ENCODE data around the gene HS6ST1. TPM values are rescaled to one million over a fixed set of nuclear protein-coding genes. Genes with fewer than 3 reads are reported as not detected.

The HS6ST1 gene
- total RNA-seq, 1 experiment from 2014 or later, result 102 TPM

DNA sequence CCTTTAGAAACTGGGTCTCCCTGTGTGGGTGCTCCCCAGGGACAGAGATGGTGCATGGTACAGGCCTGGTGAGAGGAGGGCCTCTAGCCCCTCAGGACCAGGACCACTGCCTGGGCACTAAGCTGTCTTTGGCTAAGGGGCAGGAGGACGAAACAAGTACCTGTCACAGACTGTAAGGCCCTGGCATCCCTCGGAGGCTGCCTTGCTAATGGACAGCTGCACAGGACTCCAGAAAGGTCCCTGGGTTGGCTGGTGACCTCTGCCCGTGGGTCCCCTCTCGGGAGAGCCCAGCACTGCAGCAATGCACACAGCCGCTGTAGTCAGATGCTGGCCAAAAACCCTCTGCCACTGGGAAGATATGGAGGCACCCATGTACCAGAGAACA, 14.3 kb downstream of the HS6ST1 start:
- H3K36me3 ChIP-seq (replicated peaks; ENCODE audit: control insufficient read depth, insufficient read depth, low read length), result no peaks in the 10 kb centered on the region; the same call in 1 of the 2 replicates
- no peaks in the 10 kb centered on the region for H3K27me3 ChIP-seq (ENCODE audit: control insufficient read depth, insufficient read depth, low read length)
- no peak overlapping the region for H3K4me3 ChIP-seq (ENCODE audit: insufficient read depth, low read depth, low read length)
- no peak for DNase-seq

DNA sequence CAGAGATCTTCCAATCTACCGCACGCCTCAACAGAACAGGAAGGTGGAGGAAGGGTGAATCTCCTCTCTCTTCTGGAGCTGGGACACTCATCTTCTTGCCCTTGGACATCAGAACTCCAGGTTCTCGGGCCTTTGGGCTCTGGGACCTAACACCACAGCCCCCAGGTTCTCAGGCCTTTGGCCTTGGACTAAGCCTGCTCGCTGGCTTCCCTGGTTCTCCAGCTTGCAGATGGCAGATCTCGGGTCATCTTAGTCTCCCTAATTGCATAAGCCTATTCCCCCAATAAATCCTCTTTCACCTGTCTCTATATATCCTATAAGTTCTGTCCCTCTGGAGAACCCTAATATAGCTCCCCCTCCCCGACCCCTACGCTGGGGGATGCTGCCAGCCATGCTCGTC, 14.8 kb downstream of the HS6ST1 start:
- DNase-seq, result no peak
- H3K4me3 ChIP-seq (ENCODE audit: insufficient read depth, low read depth, low read length), result no peak overlapping the region
- H3K36me3 ChIP-seq (replicated peaks; ENCODE audit: control insufficient read depth, insufficient read depth, low read length), result no peaks in the 10 kb centered on the region; the same call in 1 of the 2 replicates
- no peaks in the 10 kb centered on the region for H3K27me3 ChIP-seq (ENCODE audit: control insufficient read depth, insufficient read depth, low read length)

DNA sequence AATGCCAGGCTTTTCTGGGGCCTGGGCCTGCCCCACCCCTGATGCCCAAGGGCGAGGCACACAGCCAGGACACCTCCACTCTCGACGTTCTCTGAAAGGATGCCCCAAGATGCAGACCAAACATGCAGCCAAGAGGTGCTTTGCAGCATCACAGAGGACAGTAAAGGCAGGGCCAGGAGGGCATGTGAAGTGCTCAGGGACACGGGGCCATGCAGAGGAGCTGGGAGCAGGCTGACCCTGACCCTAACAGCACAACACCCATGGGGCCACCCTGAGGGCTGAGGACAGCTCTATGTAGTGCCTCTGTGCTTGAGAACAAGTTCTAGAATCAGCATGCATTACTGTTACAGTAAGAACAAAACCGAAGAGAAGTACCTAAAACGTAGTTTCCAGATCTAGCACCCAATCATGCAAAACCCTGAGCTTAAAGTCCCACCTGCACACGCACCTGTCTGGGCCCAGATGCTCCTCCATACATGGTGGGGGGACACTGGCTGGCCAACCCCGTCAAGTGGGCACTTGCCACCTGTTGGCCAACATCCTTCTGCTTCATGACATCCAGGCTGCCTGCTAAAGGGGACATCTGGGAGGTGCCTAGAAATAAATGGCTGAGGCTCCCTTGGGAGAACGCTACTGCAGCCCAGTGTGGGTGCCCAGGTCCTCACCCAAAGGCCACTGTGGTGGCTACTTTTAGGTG, 15.4 kb downstream of the HS6ST1 start:
- DNase-seq, result no peak
- Histone ChIP-seq H3K4me3 (ENCODE audit: insufficient read depth, low read depth, low read length) (no peak overlapping the region), H3K36me3 (replicated peaks; ENCODE audit: control insufficient read depth, insufficient read depth, low read length) (no peaks in the 10 kb centered on the region; the same call in 1 of the 2 replicates), H3K27me3 (ENCODE audit: control insufficient read depth, insufficient read depth, low read length) (no peaks in the 10 kb centered on the region)

DNA sequence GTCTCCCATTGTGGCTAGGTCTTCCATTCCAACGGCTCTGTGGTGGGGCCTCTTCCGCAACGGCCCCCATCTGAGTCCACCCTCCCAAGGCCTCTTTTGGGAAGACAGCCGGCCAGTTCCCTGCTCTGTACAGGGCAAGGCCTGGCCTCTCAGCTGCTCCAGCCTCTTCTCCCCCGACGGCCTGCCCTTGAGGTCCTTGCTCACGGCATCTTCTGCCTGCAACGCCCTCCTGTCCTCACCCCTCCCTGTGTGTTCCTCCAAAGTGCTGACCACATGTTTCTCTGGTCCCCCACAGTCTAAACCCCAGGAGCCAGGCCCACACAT, 16.0 kb downstream of the HS6ST1 start:
- H3K36me3 ChIP-seq (replicated peaks; ENCODE audit: control insufficient read depth, insufficient read depth, low read length), result no peaks in the 10 kb centered on the region; the same call in 1 of the 2 replicates
- no peak for DNase-seq

DNA sequence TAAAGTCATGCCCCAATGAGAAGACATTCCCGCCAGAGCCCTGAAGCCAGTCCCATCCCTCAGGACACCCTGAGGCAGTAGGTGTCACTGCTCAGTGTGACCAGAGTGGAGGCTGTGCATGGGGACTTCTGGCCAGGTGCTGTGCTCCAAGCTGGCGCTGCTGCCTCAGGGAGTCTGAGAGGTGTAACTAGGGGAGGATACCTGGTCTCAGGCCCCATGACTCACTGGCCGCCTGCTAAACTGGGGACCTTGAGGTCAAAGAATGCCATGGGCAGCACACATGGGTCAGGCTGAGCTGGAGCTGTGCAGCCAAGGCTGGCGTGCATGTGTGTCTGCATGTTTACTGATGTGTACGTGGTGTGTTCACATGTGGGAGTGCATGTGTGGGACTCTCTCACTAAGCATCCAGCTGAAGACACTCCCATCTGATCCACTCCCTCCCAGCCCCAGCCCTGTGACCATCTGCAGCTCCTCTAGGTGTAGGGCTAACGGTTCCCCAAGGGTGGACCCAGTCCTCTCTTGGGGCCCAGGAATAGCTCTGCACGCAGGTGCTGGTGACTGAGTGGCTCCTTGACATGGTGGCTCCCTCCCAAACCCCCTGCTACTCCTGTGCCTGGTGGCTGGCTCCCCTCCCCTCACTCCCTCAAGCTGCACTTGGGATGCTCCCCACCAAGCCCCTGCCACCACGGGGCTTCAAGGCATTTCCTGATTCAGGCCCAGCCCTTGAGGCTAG, 16.5 kb downstream of the HS6ST1 start:
- Histone ChIP-seq H3K36me3 (replicated peaks; ENCODE audit: control insufficient read depth, insufficient read depth, low read length) (no peaks in the 10 kb centered on the region; the same call in 1 of the 2 replicates), H3K4me3 (ENCODE audit: insufficient read depth, low read depth, low read length) (no peak overlapping the region), H3K27me3 (ENCODE audit: control insufficient read depth, insufficient read depth, low read length) (no peaks in the 10 kb centered on the region)
- DNase-seq, result no peak

More for the DNA sequence above, 16.0 kb downstream of the HS6ST1 start:
- no peak overlapping the region for H3K4me3 ChIP-seq (ENCODE audit: insufficient read depth, low read depth, low read length)
- H3K27me3 ChIP-seq (ENCODE audit: control insufficient read depth, insufficient read depth, low read length), result no peaks in the 10 kb centered on the region

DNA sequence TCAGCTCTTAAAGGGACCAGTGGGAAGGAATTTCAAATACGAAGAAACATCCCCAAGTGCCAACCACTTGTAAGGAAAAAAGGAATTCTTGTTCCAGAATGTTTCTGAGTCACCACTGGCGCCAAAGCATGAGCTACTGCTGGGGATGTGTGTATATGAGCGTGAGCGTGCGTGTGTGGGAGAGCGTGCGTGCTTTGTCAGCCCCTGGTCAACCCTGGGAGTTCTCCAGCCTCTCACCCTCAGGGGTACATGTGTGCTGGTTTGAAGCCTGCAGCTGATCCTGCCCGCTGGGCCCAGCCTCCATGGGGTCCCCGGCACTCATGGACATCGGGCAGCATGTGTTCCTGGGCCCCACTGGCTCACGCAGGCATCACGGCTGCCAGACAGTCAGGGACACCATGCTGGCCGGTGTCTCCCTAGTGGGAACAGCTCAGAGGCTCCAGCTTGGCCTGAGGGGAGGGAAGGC, 17.1 kb downstream of the HS6ST1 start:
- DNase-seq, result no peak
- H3K36me3 ChIP-seq (replicated peaks; ENCODE audit: control insufficient read depth, insufficient read depth, low read length), result no peaks in the 10 kb centered on the region; the same call in 1 of the 2 replicates
- no peak overlapping the region for H3K4me3 ChIP-seq (ENCODE audit: insufficient read depth, low read depth, low read length)
- no peaks in the 10 kb centered on the region for H3K27me3 ChIP-seq (ENCODE audit: control insufficient read depth, insufficient read depth, low read length)

DNA sequence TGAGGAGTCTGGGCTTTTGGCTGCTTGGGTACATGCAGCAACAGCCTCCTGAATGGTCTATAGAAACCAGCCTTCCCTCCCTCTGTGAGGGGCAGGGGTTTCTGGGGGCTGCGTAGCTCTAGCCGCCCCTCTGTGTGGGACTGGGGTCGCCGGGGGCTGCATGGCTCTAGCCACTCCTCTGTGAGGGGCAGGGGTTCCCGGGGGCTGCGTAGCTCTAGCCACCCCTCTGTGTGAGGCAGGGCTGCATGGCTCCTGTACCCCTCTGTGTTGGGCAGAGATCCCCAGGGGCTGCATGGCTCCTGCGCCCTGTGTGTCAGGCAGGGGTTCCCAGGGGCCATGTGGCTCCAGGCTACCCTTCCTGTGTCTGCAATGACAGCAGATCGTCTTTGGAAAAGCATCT, 17.6 kb downstream of the HS6ST1 start:
- Histone ChIP-seq H3K4me3 (ENCODE audit: insufficient read depth, low read depth, low read length) (no peak overlapping the region), H3K36me3 (replicated peaks; ENCODE audit: control insufficient read depth, insufficient read depth, low read length) (no peaks in the 10 kb centered on the region; the same call in 1 of the 2 replicates), H3K27me3 (ENCODE audit: control insufficient read depth, insufficient read depth, low read length) (no peaks in the 10 kb centered on the region)
- no peak for DNase-seq

DNA sequence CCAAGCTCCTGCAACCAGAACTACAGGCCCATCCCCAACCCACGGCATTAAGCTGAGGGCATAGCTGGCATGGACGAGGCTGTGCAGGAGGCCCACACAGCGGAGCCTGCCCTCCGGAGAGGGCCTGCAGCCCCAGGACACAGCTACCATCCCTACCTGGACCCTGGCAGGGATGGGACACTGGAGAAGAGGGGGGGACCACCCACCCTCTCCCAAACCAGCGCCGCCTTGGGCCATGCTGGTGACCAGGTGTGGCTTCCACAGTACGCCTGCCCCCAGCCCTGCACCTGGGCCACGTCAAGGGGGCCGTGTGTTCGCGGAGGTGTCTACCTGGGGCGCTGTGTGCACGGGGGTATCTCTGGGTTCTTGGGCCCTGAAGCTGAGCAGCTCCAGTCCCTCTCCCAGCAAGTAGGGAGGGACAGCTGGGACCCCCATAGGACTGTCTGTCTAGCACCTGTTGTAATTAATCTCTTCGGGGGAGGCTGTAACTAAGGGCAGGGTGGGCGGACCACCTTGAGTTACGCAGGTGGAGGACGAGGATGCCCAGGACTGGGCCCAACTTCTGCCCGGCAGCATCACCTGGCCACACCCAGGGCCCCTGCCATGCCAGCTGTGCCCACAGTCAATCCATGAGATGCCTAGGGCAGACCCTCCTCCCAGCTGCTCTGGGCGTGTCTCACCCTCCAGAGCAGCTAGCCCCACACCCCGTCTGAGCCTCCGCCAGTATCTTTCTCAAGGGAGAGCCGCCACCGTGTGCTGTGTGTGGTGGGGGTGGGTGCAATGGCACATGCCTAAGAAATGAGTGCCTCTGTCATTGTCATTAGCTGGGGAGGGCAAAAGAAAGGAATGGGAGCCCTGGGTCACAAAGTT, 18.3 kb downstream of the HS6ST1 start:
- no peak for DNase-seq

DNA sequence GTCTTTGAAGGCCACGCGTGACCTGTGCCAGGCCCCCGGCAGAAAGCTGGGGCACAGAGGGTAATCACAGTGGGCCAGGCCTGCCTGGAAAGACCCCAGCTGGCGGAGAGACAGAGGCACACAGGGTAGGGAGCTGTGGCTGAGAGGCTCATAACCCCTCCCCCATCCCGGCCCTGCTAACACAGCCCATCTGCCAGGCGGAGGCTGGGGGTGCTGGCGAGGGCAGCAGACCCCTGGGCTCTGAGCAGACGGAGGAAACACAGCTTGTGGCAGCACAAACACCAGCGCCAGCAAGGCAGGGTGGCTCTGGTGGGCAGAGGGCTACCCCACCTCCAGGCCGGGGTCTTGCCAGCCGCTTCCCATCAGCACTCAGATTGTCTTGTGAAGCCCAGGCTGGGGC, 19.0 kb downstream of the HS6ST1 start:
- no peaks in the 10 kb centered on the region; the same call in 1 of the 2 replicates for H3K36me3 ChIP-seq (replicated peaks; ENCODE audit: control insufficient read depth, insufficient read depth, low read length)

More for the DNA sequence above, 18.3 kb downstream of the HS6ST1 start:
- Histone ChIP-seq H3K27me3 (ENCODE audit: control insufficient read depth, insufficient read depth, low read length) (no peaks in the 10 kb centered on the region), H3K4me3 (ENCODE audit: insufficient read depth, low read depth, low read length) (no peak overlapping the region), H3K36me3 (replicated peaks; ENCODE audit: control insufficient read depth, insufficient read depth, low read length) (no peaks in the 10 kb centered on the region; the same call in 1 of the 2 replicates)

DNA sequence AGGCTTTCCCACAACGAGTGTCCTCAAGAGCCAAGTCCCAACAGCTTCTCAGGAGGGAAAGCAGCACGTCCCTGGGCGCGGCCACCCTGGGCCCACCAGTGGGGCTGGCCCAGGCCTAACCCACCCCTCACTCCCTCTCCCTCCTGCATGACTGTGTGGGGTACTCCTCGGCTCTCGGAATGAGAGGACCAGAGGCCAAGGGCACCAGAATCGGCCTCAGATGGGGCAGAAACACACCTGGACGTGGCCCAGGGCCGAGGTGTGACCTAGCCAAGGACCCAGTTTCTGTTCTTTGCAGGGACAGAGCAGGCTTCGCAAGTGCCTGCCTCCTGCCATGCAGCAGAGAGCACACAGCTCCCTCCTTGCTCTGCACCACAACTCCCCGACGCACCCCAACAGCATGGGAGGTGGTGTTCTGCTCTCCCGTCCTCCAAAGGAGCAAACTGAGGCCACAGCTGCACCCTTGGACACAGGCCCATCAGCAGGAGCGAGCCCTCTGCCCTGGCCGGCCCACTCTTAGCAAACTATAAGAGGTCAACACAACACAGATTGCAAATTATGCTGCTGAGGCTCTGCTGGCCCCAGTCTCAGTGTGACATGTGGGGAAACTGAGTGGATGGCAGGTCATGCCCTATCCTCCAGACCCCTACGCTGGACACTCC, 19.7 kb downstream of the HS6ST1 start:
- no peaks in the 10 kb centered on the region; the same call in 1 of the 2 replicates for H3K36me3 ChIP-seq (replicated peaks; ENCODE audit: control insufficient read depth, insufficient read depth, low read length)
- no peaks in the 10 kb centered on the region for H3K27me3 ChIP-seq (ENCODE audit: control insufficient read depth, insufficient read depth, low read length)
- DNase-seq, result no peak
- no peak overlapping the region for H3K4me3 ChIP-seq (ENCODE audit: insufficient read depth, low read depth, low read length)

More for the DNA sequence above, 19.0 kb downstream of the HS6ST1 start:
- no peak for DNase-seq
- Histone ChIP-seq H3K4me3 (ENCODE audit: insufficient read depth, low read depth, low read length) (no peak overlapping the region), H3K27me3 (ENCODE audit: control insufficient read depth, insufficient read depth, low read length) (no peaks in the 10 kb centered on the region)

DNA sequence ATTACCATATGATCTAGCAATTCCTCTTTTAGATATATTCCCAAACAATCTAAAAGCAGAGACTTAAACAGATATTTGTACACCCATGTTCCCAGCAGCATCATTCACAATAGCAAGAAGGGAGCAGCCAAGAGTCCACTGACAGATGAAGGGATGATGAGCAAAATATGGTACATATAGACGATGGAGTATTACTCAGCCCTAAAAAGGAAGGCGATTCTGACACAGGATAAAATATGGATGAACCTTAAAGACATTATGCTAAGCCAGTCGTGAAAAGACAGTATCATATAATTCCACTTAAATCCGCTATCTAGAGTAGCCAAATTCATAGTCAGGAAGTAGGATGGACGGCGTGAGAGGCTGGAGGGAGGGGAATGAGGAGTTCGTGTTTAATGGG, 20.4 kb downstream of the HS6ST1 start:
- Histone ChIP-seq H3K27me3 (ENCODE audit: control insufficient read depth, insufficient read depth, low read length) (no peaks in the 10 kb centered on the region), H3K36me3 (replicated peaks; ENCODE audit: control insufficient read depth, insufficient read depth, low read length) (no peaks in the 10 kb centered on the region; the same call in 1 of the 2 replicates)
- no peak for DNase-seq

DNA sequence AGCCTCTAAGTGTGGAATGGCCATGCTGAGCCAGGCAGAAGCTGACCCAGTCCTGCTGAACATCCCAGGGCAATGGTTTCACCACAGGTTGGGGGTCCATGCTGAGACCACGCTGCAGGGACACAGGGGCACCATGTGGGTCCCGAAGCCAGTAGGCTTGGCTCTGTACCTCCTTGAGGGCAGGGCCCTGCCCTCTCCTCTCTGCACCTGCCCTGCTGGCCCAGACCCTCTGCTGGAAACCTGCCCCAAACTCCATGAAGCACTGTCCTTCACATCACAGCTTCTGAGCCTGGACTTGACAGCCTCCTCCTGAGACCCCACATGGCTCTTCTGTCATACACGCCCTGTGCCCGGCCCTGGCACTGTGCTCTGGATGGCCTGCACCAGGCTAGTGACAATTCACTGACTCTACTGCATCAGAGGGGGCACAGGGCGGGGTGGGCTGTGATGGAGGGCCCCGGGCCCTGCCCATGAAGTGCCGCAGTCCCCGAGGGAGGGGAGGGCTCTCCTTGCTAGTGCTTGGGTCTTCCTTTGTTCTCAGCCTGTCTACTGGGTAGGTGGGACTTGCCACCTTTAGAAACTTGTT, 24.7 kb downstream of the HS6ST1 start:
- Histone ChIP-seq H3K27me3 (ENCODE audit: control insufficient read depth, insufficient read depth, low read length) (no peaks in the 10 kb centered on the region), H3K36me3 (replicated peaks; ENCODE audit: control insufficient read depth, insufficient read depth, low read length) (no peaks in the 10 kb centered on the region), H3K4me3 (ENCODE audit: insufficient read depth, low read depth, low read length) (no peak overlapping the region)
- DNase-seq, result no peak

More for the DNA sequence above, 20.4 kb downstream of the HS6ST1 start:
- no peak overlapping the region for H3K4me3 ChIP-seq (ENCODE audit: insufficient read depth, low read depth, low read length)

DNA sequence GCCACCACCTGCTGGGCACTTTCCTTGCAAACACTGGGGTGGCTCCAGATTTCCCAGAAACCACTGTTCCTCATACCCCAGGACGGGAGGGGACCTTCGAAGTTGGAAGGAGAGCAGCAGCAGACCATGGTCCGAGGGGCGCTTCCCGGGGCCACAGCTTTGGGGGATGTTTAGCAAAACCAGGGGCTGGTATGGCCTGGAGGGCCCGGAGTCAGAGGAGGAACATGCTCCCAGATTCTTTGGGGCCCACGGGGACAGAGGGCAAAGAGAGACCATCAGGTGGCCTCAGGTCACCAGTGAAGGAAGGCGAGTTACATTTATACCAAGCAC, 25.3 kb downstream of the HS6ST1 start:
- DNase-seq, result no peak
- Histone ChIP-seq H3K36me3 (replicated peaks; ENCODE audit: control insufficient read depth, insufficient read depth, low read length) (no peaks in the 10 kb centered on the region), H3K27me3 (ENCODE audit: control insufficient read depth, insufficient read depth, low read length) (no peaks in the 10 kb centered on the region), H3K4me3 (ENCODE audit: insufficient read depth, low read depth, low read length) (no peak overlapping the region)

All from H7 (cell line).